Activated naive CD4-positive, alpha-beta T cell treated with Interleukin-2 at 50 U/mL for 16 hours (primary cell): ENCODE results near the gene PSMA3.

Experiments
- DNase-seq: peaks from one replicate; pipeline ENCODE4 v3.0.0-alpha.2; 2020

The PSMA3 gene

GRCh38 chr14:58299401-58300330, 55.0 kb downstream of the PSMA3 start:
- DNase-seq: no peak

DNA sequence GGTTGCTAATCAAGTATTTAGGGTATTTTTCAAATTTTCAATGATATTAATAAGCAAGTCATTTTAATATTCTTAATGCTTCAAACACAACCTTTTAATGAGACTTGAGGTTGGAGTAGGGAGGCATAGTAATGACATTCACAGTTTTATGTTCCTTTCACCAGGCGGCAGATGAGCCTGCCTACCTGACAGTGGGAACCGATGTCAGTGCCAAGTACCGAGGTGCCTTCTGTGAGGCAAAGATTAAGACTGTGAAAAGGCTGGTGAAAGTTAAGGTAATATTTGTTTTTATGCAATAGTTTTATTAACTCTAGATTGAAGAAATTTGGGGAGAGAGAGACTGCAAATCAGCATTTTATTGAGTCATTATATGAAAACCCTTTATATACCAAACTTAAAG, 56.8 kb downstream of the PSMA3 start:
- DNase-seq: no peak

DNA sequence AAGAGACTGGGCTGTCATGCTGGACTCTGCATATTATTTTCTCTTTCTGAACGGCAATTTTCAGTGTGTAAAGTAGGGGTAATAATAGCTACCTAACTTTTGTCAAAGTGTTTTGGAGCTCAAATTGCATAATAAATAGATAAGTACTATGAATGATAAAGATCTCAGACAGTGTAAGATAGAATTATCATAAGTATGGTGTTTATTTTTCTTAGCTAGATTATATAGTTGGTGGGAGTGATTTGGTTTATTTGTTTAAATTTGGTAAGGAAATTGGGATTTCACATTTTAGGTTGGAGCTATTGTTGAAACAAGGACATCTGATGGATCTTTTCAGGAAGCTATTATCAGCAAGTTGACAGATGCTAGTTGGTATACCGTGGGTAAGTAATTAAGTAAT, 61.1 kb downstream of the PSMA3 start:
- DNase-seq: no peak

DNA sequence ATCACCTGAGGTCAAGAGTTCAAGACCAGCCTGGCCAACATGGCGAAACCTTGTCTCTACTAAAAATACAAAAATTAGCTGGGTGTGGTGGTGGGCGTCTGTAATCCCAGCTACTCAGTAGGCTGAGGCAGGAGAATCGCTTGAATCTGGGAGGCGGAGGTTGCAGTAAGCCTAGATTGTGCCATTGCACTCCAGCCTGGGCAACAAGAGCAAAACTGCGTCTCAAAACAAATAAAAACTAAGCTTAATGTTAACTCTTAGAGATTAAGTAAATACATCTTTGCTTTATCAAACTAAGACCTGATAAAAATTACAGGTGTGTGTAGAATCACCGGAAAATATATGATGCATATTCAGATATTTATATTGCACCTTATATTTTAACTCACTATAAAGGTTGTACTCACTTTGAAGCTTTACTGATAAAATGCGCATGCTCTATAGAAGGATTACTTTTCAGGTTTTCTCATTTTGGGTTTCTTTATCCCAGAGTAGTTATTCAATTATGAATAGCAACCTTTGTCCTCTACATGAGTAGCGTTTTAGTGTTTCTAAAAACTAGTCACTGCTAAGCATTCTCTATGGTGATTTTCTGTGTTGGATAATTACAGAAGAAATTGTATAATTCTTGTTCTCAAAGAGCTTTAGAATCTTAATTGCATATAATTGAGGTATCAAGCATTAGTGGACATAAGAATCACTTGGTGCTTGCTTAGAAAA, 63.1 kb downstream of the PSMA3 start:
- no peak for DNase-seq

DNA sequence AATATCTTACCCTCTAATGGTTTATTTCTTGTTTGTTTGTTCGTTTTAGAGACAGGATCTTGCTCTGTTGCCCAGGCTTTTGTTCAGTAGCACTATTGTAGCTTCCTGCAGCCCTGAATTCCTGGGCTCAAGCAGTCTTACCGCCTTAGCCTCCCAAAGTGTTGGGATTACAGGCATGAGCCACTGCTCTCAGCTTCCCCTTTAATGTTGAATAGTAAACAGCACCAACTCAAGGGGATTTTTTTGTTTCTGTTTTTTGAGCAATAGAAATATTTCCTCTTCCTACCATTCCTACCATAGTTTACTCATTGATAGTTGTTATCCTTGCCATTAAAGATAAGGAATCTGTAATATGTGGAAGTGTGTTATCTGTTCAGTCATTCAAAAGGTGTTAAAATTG, 64.4 kb downstream of the PSMA3 start:
- no peak for DNase-seq

DNA sequence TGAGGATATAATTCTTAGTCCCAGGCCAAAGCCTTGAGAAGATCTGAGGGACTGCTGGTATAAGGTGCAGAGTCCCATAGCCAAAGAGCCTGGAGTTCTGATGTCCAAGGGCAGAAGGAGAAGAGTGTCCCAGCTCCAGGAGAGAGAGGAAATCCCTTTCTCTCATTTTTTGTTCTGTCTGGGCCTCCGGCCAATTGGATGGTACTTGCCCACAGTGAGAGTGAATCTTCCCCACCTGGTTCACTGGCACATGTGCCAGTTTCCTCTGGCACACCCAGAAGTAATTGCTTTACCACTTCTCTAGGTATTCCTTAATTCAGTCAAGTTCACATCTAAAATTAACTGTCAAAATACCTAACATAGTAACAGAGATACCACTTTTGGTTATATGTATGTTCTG, 69.1 kb downstream of the PSMA3 start:
- DNase-seq: no peak

DNA sequence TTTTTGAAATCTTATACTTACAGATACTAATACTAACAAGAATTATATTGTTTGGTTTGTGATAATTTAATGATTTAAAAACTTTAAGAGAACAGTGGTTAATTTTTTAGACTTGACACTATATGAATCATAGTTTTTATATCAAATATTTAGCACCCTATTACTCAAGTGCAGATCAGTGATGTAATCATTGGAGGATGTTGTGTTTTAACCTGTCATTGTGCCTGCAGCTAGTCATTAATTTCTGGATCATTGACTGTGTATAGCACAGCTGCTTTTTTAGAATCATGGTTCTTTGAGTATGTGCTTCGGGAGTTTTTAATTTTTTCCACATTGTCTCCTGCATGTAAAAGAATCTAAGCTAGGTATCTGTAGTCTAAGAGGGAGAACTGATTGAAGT, 71.0 kb downstream of the PSMA3 start:
- DNase-seq: no peak
